Kidney capillary endothelial cell (primary cell): Measurements from ENCODE around the gene GLYR1.

Experiments
- DNase-seq: peaks from one replicate; pipeline ENCODE4 v3.0.0-alpha.2; 2018; ENCODE audit warnings: low spot score

Gene GLYR1

DNA sequence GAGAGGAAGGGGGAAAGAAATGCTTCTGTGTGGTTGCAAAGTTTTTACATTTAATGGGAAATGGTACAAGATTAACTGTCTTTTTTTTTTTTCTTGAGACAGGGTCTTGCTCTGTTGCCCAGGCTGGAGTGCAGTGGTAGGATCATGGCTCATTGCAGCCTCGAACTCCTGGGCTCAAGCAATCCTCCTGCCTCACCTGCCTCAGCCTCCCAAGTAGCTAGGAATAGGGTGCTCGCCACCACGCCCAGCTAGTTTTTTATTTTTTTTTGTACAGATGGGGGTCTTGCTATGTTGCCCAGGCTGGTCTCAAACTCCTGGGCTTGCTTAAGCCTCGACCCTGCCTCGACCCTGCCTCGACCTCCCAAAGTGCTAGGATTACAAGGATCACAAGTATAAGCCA lies 40.8 kb downstream of the GLYR1 start:
- no peak for DNase-seq

DNA sequence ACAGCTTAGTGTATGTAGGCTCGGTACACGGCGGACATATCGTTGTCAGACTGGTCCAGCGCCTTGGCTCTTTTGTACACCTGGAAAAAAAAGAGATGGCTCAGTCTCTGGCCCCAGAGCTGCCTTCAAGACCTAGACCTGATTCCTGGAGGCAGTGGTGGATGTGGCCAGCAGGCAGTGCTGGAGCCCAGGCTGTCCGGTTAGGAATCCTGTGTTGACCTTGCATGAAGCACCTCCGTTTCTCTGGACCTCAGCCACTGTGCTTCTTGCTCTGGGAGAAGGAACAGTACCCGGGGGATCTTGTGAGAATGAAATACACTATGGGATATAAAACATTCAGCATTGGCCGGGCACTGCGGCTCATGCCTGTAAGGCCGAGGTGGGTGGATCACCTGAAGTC lies 41.9 kb downstream of the GLYR1 start:
- DNase-seq: no peak

DNA sequence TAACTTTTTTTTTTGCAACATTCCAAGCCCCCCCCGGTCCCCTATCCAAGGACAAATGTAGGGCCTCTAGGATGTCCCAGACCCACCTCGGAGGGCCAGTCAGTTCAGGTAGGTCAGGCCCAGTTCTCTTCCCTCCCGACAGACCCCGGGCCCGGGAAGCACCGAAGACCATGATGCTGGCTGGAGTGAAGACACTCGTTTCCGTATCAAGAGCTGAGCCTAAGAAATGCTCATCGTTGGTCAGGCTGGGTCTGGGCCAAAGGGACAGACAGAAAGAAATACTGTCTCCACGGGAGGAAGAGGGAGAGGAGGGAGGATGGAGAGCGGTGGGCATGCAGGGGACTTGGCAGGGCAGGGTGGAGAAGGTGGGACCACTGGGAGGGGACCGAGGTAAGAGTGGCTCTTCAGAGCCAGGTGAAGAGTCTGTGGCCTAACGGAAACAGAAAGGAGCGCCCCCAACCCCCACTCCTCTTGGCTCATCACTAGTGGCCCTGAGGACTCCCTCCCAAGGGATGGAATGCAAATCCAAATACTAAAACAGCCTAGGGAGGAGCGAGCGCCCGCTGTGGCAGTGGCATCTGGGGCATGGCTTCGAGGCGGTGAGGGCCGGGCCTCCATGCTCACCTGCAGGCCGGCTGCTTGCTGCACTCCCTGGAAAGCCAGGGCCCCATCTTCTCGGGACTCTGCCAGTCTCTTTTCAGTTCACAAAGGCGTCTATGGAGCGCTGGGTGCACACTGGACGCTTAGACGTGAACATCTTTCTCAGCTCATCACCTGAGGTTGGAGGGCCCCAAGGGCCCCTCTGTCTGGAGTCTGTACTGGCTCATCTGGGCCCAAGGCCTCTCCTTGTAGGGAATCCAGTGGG lies 43.0 kb downstream of the GLYR1 start:
- DNase-seq: no peak

DNA sequence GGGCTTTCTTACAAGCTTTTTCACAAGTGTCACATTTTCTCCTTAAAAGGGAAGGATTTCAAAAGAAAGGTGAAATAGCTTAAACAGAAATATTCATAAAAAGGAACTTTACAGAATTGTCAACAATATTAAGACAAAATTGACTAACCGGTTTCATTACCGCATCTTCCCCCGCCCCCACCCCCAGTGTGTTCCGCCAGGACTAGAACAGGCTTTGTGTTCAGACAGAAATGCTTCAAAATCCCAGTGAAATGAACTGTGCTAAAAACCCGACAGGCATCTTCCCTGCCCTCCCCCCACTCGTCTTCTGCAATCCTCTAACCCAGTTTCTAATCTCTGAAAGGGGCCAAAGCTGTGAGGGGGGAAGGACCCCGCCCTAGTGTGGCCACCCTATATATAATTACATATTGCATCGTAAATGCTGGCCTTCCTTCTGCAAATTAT lies 43.7 kb downstream of the GLYR1 start:
- no peak for DNase-seq

DNA sequence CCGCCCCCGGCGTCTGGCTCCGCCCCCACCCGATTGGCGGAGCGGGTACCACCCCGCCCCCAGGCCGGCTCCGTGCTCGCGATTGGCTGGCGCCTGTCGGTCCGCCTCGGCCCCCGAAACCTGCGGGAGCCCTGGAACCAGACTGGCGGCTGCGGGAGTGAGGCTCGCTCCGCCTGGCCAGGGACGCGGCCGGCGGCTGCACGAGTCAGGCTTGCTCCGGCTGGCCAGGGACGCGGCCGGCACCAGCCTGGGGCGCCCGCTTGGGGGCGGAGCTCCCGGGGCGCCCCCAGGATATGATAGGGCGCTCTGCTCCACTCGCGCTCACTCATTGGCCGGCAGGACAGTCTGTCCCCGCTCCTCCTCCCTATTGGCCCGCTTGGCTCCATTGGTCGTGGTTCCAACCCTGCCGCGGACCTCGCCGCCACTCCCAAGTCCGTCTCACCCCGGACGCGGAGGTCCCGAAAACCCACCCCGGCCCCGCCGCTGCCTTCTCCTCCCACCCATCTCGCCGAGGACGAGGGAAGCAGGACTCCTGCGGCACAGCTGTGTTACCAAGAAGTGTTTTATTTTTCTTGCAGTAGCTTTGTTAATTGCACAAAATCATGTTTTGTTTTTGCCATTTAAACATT lies 44.3 kb downstream of the GLYR1 start:
- DNase-seq: peak; percentile 84

DNA sequence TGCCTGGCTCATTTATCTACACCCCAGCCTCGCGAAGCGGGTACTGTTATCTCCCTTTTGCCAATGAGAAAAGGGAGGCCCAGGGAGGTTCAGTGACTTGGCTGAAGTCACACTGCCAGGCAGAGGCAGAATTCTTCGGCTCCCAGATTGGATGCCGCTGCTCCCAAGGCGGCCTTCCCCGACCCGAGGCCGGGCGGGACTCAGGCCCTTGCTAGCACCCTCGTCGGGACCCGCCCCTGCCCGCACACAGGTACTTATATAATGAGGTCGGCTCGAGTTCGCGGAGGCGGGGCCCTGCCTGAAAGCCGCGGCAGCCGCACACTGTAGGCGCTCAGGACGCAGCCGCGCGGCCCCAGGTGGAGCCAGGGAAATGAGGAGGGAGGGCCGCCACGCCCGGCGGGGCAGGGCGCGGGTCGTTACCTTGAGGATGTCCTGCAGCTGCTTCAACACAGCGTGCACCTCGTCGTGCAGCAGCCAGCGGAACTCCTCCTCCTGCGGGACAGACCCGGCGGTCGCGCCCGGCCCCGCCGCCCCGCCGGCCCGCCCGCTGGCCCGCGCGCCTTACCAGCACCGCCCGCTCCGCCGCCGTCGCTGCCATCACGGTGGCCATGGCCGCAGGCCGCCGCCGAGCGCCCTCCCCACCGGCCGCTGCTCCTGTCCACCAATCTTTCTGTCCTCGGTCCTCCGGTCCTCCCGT lies 45.0 kb downstream of the GLYR1 start, which contains the start of gene ROGDI:
ROGDI (minus strand) TSS at position 672 of the 697 bp plus-strand sequence; CDS start at position 610, 62 bp downstream.
- DNase-seq: peak; percentile 29

DNA sequence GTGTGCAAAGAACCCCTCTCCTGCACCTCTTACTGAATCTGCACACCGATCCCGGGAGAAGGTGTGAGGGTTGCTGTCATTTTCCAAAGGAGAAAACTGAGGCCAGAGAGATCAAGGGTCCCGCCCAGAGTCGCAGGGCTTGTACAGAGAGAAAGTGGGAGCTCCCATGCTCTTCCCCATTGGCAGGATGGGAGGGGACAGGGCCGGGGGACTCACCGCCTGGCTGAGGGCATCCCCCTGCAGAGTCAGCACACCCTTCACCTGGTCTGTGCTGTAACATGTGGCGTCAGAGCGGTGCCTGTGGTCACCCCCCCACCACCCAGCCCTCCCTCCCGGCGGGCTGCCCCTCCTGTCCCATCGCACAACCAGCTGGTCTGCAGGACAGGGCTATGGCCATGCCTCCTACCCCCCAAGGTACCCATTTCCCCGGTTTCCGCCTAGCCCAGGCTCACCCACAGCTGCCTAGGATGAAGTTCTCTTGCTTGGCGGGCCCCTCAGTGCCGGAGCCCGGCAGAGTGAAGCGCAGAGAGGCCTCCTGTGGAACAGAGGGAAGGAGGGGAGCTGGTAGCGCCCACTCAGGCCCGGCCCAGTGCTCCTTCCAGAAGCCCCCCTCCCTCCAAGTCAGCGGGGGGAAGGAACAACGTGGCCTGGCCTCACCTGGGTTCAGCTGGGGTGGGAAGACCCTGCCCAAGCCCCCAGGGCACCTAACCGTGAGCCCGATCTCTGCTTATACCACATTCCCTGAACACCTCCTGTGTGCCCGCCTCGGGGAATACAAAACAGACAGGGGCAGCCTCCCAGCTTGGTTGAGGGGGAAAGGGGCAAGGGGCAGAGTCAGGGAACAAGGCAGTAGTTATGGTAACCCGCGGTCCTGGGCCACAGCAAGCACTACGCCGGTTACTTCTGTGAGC lies 45.8 kb downstream of the GLYR1 start:
- DNase-seq: no peak

DNA sequence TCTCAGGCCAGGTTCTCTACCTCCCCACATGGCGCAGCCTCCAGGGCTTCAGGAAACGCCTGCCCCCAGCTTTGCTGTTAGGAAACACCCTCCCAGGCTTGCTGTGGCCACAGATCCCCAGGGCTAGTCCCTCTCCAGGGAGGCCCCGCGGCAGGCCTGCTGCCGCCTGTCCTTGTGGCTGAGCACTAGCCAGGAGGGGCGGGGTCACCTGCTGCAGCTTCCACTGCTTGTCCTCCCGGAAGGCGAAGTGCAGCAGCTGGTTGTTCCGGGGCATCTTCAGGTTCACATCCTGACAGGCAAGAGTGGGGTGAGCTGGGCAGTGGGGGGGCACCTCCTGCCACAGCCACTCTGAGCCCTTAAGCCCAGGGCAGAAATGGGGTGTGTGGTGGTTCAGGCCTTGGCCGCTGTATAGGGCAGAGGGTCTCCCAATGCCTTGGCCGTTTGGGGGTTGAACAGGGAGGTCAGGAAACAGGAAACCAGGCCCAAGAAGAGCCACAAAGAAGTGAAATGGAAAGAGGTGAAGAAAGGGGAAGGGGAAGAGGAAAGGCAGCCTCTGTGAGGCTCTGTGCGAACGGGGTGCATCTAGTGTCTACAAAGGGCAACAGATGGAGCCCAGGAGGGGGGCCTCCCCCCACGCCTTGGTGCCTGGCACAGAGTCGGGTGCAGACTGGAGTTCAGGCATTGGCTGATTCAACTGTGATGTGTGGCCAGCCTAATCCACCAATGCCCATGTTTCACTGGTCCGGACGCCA lies 46.6 kb downstream of the GLYR1 start:
- no peak for DNase-seq

DNA sequence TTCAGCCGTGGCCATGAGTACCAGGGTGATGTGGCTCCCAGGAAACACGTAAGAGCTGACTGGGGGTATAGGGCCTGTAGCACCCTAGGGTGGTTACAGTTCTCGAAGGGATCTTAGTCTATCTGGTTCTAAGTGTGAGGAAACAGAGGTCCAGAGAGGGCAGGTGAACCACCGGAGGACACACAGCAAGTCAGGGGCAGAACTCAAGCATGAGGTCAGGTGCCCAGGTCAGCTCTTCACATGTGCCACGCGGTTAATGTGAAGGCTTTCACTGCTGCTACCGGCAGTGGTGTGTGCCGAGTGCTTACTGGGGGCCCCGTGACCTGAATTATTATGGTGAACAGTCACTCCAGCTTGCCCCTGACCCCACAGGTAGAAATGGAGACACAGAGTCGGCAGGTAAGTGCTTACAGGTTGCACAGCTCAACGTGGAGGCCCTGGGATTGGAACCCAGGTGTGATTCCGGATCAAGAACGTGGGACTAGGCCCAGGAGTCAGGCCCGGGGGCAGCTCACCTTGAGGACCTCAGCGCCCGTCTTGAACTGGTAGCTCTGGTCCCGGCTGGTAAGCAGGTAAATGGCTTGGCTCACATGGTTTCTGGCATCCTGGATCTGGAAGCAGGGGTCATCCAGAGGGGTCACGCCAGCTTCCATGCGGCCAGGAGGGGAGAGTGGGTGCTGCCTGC lies 47.8 kb downstream of the GLYR1 start:
- no peak for DNase-seq

DNA sequence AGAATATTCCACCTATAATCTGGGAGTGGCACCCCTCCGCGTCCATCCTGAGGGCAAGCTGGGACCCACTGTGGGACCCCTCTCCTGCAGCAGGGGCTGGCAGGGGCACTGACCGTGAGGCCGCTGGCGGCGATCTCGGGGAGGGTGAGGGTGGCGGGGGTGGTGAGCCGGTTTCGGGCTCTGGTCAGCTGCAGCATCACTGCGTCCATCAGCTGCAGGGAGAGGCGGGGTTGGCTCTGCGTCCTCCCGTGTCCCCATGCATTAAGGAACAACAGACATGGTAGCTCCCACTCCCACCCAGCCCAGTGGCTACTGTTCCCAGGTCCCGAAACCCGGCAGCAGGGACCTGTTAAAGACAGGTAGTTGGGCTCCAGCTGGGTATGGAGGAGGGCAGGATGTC lies 48.6 kb downstream of the GLYR1 start:
- no peak for DNase-seq

DNA sequence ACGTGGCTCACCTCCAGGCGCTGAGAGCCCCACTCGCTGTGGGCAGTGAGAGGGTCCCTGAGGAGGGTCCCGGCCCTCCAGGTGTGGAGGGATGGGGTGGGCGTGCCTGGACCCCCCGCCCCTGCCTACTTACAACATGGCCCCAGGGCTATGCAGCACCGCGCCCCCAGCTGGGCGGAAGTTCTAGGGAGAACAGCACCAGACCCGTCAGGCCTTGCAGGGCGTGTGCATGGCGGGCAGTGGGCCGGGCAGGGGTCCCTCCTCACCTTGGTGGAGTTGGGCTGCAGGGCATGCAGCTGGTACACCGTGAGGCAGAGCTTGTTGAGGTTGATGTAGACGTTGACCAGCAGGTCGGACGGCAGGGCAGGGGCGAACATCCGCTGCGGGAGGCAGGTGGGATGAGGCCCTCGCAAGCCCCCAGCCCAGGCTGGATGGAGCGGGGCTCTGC lies 49.3 kb downstream of the GLYR1 start:
- DNase-seq: no peak

DNA sequence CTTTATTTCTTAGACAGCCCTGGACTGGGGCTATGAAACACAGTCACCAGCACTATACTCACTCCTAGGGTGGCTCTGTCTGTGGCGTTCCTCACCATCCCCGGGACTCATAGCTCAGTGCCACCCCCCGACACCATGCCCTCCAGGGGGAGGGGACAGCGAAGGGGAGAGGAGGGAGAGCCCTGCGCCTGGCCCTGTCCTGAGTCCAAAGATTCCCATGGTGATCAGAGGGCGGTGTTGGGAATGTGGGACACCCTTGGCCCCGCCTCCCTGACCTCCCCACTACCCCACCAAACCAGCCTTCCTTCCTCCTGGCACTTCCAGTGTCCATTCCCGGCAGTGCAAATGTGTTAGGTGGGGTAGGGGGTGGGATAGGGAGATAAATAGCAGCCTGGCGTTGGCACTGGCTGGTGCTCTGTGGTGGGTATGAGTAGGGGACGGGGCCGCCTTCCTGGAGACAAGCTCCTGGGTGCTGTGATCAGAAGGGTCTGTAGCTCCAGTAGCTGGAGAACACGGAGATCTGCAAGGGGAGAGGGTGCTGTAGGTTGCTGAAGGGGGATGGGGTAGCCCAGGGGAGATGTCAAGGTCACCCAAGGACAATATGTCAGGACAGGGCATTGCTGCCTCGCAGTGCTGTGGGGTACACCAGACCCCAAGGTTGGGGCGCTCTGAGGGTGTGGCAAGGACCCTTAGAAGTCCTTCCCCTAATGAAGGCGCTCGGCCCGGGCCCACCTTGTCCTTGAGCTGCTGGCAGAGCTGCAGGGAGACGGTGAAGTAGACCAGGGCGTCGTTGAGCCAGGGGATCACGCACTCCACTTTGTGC lies 49.9 kb downstream of the GLYR1 start:
- no peak for DNase-seq

DNA sequence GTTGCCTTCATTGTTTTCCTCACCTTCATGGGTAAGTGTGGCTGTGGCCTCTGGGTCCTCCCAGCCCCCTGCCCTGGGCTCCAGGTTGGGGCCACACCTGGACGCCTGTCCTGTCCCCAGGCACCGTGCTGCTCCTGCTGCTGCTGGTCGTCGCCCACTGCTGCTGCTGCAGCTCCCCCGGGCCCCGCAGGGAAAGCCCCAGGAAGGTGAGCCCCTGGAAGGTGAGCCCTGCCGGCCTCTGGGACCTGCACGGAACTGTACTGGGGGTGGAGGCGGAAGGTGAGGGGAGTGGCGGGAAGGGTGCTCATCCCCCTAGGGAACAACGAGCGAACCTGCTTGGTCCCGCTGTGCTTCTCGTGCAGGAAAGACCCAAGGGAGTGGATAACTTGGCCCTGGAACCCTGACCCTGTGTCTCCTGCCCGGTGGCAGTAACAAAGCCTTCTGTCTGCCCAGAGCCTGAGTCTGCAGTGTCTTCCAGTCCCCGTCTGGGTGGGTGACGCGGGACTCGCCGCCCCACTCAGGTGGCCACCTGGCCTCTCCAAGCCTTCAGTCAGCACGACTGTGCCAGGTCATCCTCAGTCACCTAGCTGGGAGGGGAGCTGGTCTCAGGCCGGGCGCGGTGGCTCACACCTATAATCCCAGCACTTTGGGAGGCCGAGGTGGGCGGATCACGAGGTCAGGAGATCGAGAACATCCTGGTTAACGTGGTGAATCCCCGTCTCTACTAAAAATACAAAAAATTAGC lies 51.1 kb downstream of the GLYR1 start:
- no peak for DNase-seq

DNA sequence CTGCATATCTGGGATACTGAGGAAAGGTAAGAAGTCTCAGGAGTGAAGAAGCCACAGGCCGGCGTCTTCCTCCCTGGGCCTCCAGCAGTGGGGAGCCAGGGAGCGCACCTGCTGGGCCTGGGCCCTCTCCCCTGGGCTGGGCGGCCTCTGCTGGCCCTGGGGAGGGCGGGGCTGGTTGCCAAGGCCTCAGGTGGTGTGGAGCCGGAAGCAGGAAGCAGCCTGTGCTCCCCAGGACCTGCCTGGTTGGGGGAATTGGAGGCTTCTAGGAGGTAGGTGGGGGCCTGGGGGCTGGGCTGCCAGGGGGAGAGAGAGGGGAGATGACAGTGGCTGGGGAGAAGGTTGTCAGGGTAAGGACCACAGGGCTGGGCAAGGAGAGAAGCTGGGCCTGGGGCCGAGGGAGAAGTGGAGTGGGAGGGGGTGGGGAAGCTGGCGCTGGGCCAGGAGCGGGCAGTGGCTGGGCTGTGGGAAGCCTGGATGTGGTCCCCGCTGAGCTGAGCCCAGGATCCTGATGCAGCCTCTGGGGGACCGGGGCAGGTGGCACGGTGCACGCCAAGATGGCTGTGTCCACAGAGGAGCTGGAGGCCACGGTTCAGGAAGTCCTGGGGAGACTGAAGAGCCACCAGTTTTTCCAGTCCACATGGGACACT lies 51.8 kb downstream of the GLYR1 start, which contains the start of gene SMIM22:
SMIM22 (plus strand) TSS at position 189 of the 647 bp plus-strand sequence; CDS start at position 555, 366 bp downstream.
- no peak for DNase-seq

DNA sequence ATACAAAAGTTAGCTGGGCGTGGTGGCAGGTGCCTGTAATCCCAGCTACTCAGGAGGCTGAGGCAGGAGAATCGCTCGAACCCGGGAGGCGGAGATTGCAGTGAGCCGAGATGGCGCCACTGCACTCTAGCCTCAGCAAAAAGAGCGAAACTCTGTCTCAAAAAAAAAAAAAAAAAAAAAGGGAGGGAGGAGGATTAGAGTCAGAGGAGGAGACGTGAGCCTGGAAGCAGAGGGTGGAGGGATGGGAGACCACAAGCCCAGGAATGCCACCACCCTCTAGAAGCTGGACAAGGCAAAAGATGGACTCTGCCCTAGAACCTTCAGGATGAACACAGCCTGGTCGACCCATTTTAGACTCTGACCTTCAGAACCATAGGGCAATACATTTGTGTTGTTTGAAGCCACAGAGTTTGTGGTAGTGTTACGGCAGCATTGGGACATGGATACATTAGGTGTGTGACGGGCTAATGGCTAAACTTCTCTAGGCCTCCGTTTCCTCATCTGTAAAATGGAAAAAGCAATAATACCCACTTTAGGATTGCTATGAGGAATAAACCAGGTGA lies 54.1 kb downstream of the GLYR1 start:
- DNase-seq: no peak

DNA sequence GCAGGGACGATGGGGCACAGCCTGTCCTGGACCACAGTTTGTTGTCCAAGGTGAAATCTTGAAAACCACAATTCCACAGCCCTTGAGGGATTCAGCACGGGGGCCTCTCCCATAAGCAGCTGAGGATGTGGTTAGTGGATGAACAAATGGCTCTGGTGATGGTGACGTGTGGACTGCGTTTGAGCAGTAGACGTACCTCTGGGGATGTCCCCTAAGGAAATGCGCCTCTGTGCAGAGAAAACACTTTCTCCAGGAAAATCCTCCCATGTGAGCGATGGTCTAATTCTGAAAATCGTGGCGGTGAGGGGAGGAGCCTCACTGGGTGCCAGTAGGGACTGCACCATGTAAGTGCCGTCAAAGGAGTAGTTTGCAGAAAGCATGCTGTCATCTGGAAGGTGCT lies 56.2 kb downstream of the GLYR1 start:
- no peak for DNase-seq

DNA sequence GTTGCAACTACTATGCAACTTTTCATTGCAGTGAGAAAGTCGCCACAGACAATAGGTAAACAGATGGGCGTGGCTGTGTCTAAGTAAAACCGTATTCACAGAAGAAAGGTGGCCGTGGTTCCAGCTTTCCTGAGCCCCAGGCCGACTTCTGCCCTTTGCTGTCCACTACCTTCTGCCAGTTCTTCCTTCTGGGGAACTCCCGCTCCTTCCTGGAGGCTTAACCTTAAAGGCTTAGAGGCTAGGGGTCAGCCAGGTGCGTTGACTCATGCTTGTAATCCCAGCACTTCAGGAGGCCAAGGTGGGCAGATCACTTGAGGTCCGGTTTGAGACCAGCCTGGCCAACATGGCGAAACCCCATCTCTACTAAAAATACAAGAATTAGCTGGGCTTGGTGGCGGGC lies 56.8 kb downstream of the GLYR1 start:
- DNase-seq: no peak

DNA sequence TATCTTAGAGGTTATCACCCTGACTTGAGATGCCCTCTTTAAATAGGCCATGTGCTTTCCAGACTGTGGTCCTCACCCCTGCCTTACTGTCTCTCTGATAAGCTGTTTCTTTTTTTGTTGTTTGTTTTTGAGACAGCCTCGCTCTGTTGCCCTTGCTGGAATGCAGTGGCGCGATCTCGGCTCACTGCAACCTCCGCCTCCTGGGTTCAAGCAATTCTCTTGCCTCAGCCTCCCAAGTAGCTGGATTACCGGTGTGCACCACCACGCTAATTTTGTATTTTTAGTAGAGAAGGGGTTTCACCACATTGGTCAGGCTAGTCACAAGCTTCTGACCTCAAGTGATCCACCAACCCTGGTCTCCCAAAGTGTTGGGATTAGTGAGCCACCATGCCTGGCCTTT lies 58.2 kb downstream of the GLYR1 start:
- DNase-seq: no peak
